NCI-H128 (cell line): ENCODE data around the gene CLCN7.

Experiments used
- DNase-seq: peaks from one replicate; lab custom pipeline; 2025; ENCODE audit not compliant: unreplicated experiment; lab: John Stamatoyannopoulos, UW

Gene CLCN7

GRCh38 chr16:1432388-1433262 is 42.2 kb downstream of the CLCN7 start:
- no peak for DNase-seq

GRCh38 chr16:1431497-1432270 is 43.1 kb downstream of the CLCN7 start:
- no peak for DNase-seq

- DNase-seq, result no peak
These were observed 43.9 kb downstream of the CLCN7 start, which contains the start of gene PERCC1 for GRCh38 chr16:1430759-1431496. Gene PERCC1, plus strand, starts transcription at chr16:1431078. Its CDS starts 1,516 bp downstream, at chr16:1432594.

- no peak for DNase-seq
These were observed 44.5 kb downstream of the CLCN7 start for GRCh38 chr16:1430214-1430758.

- DNase-seq, result no peak
These were observed 45.2 kb downstream of the CLCN7 start for GRCh38 chr16:1429631-1430030.

GRCh38 chr16:1429012-1429411 is 45.8 kb downstream of the CLCN7 start:
- DNase-seq, result no peak

GRCh38 chr16:1428511-1428910 is 46.3 kb downstream of the CLCN7 start:
- no peak for DNase-seq

- DNase-seq, result no peak
These were observed 47.1 kb downstream of the CLCN7 start for GRCh38 chr16:1427473-1428461.

- DNase-seq, result no peak
These were observed 47.9 kb downstream of the CLCN7 start for GRCh38 chr16:1426734-1427471.

GRCh38 chr16:1425616-1426370 is 49.0 kb downstream of the CLCN7 start:
- no peak for DNase-seq

GRCh38 chr16:1424028-1424427 is 50.8 kb downstream of the CLCN7 start:
- no peak for DNase-seq

- DNase-seq, result no peak
These were observed 52.8 kb downstream of the CLCN7 start for GRCh38 chr16:1422076-1422475.

- no peak for DNase-seq
These were observed 54.7 kb downstream of the CLCN7 start for GRCh38 chr16:1420111-1420539.

- no peak for DNase-seq
These were observed 58.3 kb downstream of the CLCN7 start for GRCh38 chr16:1416521-1416941.

GRCh38 chr16:1414532-1415260 is 60.1 kb downstream of the CLCN7 start, which contains the start of gene UNKL:
Gene UNKL, minus strand, starts transcription at chr16:1414704. Its CDS starts 13 bp downstream, at chr16:1414691.
- peak; percentile 19 for DNase-seq

GRCh38 chr16:1413684-1414531 is 60.9 kb downstream of the CLCN7 start:
- no peak for DNase-seq

- no peak for DNase-seq
These were observed 62.0 kb downstream of the CLCN7 start for GRCh38 chr16:1412847-1413246.
